Measurements from ENCODE around the gene NHEJ1. TPM values are rescaled to one million over a fixed set of nuclear protein-coding genes. Genes with fewer than 3 reads are reported as not detected.

The NHEJ1 gene
- total RNA-seq, 2 experiments from 2014 or later = 12.7 to 14.3 TPM

GRCh38 chr2:219177552-219178376 lies 17.1 kb upstream of the NHEJ1 start, which contains the start of gene RETREG2:
Gene RETREG2, plus strand, starts transcription at chr2:219178275. Its CDS starts 78 bp downstream, at chr2:219178353.
- peak; percentile 95 for DNase-seq (ENCODE audit: low spot score)
- H3K27ac ChIP-seq (ENCODE audit: low read depth, low read length, poor library complexity, severe bottlenecking) = peak within 1 kb of the TSS; percentile 92
- peaks cover 61% of the 10 kb centered on the region for H3K36me3 ChIP-seq (ENCODE audit: insufficient read depth, low read length)
- TF ChIP-seq CTCF (conservative IDR thresholded peaks at IDR 0.05; ENCODE audit: low read length) = peak; percentile 57
- no peak for TF ChIP-seq EZH2phosphoT487 (IDR thresholded peaks at IDR 0.05; ENCODE audit: borderline replicate concordance, low read depth, low read length)
- peaks cover 18% of the 10 kb centered on the region for H3K4me1 ChIP-seq (ENCODE audit: insufficient read depth, low read length, poor library complexity, severe bottlenecking)
- no peaks in the 10 kb centered on the region for H3K9me2 ChIP-seq (ENCODE audit: insufficient read depth, low read length)
- no peaks in the 10 kb centered on the region for H3K9me3 ChIP-seq (ENCODE audit: low read length)
- 0 out of 2 replicates have a peak, but pooled peaks cover 10% of the 10 kb centered on the region for H4K20me1 ChIP-seq (ENCODE audit: insufficient read depth, low read length)
- ChIA-PET POLR2A (interaction anchor here (0.7 to 3.3 kb wide), 5 partner anchors 29 to 364 kb away, joined by 4 to 23 read pairs (median 7); partner anchors contain the start of genes ANKZF1, ATG9A and ZFAND2B), CTCF (ENCODE audit: unreplicated experiment) (interaction anchor here (1.5 kb wide), 1 partner anchor 31 kb away, joined by 3 read pairs; no protein-coding TSS in a partner anchor)
- H3K4me3 ChIP-seq (ENCODE audit: low read depth, low read length, poor library complexity, severe bottlenecking) = peak within 1 kb of the TSS; percentile 88
- intact Hi-C loops (cut with micrococcal nuclease; ENCODE audit: unreplicated experiment) = loop anchor here (1.0 to 5.0 kb wide), 8 partner anchors 29 to 365 kb away; partner anchors contain the start of genes ANKZF1, ATG9A, CHPF and DNAJB2
- peak within 1 kb of the TSS; percentile 56 for H2AFZ ChIP-seq (ENCODE audit: low read length)
- TSS peak; percentile 78 for BruUV-seq (replicated peaks)
- H3K4me2 ChIP-seq (ENCODE audit: low read length) = peak within 1 kb of the TSS; percentile 95
- peaks cover 26% of the 10 kb centered on the region; the same call in 1 of the 2 replicates for H3K79me2 ChIP-seq (ENCODE audit: insufficient read depth, low read depth, low read length)

GRCh38 chr2:219176818-219177551 lies 16.4 kb upstream of the NHEJ1 start, which contains the start of gene CNPPD1:
Gene CNPPD1, minus strand, starts transcription at chr2:219176925. Its CDS starts 97 bp downstream, at chr2:219176828.
- peaks cover 61% of the 10 kb centered on the region for H3K36me3 ChIP-seq (ENCODE audit: insufficient read depth, low read length)
- BruUV-seq (replicated peaks) = TSS peak; percentile 77
- H2AFZ ChIP-seq (ENCODE audit: low read length) = peak within 1 kb of the TSS; percentile 56
- intact Hi-C loops (cut with micrococcal nuclease; ENCODE audit: unreplicated experiment) = loop anchor here (1.0 to 5.0 kb wide), 7 partner anchors 17 to 365 kb away; partner anchors contain the start of genes CHPF, DNAJB2, DNPEP and NHEJ1
- peak within 1 kb of the TSS; percentile 88 for H3K4me3 ChIP-seq (ENCODE audit: low read depth, low read length, poor library complexity, severe bottlenecking)
- H3K9me2 ChIP-seq (ENCODE audit: insufficient read depth, low read length) = no peaks in the 10 kb centered on the region
- H3K79me2 ChIP-seq (ENCODE audit: insufficient read depth, low read depth, low read length) = peaks cover 26% of the 10 kb centered on the region; the same call in 1 of the 2 replicates
- DNase-seq (ENCODE audit: low spot score) = peak; percentile 92
- peaks cover 18% of the 10 kb centered on the region for H3K4me1 ChIP-seq (ENCODE audit: insufficient read depth, low read length, poor library complexity, severe bottlenecking)
- ChIA-PET CTCF (ENCODE audit: unreplicated experiment) (interaction anchor here (1.1 to 1.5 kb wide), 3 partner anchors 14 to 118 kb away, joined by 3 to 4 read pairs (median 4); no protein-coding TSS in a partner anchor), POLR2A (interaction anchor here (0.7 to 3.3 kb wide), 13 partner anchors 23 to 365 kb away, joined by 3 to 23 read pairs (median 5); partner anchors contain the start of genes ANKZF1, ATG9A, GLB1L and STK16)
- peak within 1 kb of the TSS; percentile 92 for H3K27ac ChIP-seq (ENCODE audit: low read depth, low read length, poor library complexity, severe bottlenecking)
- H3K9me3 ChIP-seq (ENCODE audit: low read length) = no peaks in the 10 kb centered on the region
- TF ChIP-seq CTCF (conservative IDR thresholded peaks at IDR 0.05; ENCODE audit: low read length) (no peak), EZH2phosphoT487 (IDR thresholded peaks at IDR 0.05; ENCODE audit: borderline replicate concordance, low read depth, low read length) (no peak)
- 0 out of 2 replicates have a peak, but pooled peaks cover 10% of the 10 kb centered on the region for H4K20me1 ChIP-seq (ENCODE audit: insufficient read depth, low read length)
- peak within 1 kb of the TSS; percentile 92 for H3K4me2 ChIP-seq (ENCODE audit: low read length)
